Measurements from ENCODE around the gene GAS5. TPM values are rescaled to one million over a fixed set of nuclear protein-coding genes. Genes with fewer than 3 reads are reported as not detected.
"Not testable (repeated sequence)": the region's sequence is repeated elsewhere in the genome, so short reads cannot be mapped to it uniquely, and the experiment has no call there.

GAS5 gene
- polyA plus RNA-seq, 1 donor from 2014 or later, result 307 TPM

- peaks cover 1 to 5% (median 3%) of the 10 kb centered on the region in 3 donors for H3K4me1 Mint-ChIP-seq
- H3K4me3 Mint-ChIP-seq, result no peak overlapping the region
- H3K27ac Mint-ChIP-seq, result no peak overlapping the region
- H3K27me3 Mint-ChIP-seq, result no peaks in the 10 kb centered on the region
- H3K36me3 Mint-ChIP-seq, result peaks cover 23% of the 10 kb centered on the region
- H3K9me3 Mint-ChIP-seq, result no peaks in the 10 kb centered on the region
Measured at GRCh38 chr1:173884701-173885100, 16.9 kb upstream of the GAS5 start.

DNA sequence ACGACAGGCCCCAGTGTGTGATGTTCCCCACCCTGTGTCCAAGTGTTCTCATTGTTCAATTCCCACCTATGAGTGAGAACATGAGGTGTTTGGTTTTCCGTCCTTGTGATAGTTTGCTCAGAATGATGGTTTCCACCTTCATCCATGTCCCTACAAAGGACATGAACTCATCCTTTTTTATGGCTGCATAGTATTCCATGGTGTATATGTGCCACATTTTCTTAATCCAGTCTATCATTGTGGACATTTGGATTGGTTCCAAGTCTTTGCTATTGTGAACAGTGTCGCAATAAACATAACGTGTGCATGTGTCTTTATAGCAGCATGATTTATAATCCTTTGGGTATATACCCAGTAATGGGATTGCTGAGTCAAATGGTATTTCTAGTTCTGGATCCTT is 13.3 kb upstream of the GAS5 start:
- not testable (repeated sequence) for H3K27me3 Mint-ChIP-seq, H3K9me3 Mint-ChIP-seq, H3K4me3 Mint-ChIP-seq, H3K27ac Mint-ChIP-seq, H3K4me1 Mint-ChIP-seq
- peaks cover 13% of the 10 kb centered on the region for H3K36me3 Mint-ChIP-seq

- H3K9me3 Mint-ChIP-seq, result no peaks in the 10 kb centered on the region
- no peaks in the 10 kb centered on the region for H3K27me3 Mint-ChIP-seq
- H3K36me3 Mint-ChIP-seq, result peaks cover 13% of the 10 kb centered on the region
- peaks cover 0 to 7% (median 5%) of the 10 kb centered on the region in 3 donors for H3K4me1 Mint-ChIP-seq
- peak overlapping the region in 1 of 3 donors; percentile 2 for H3K27ac Mint-ChIP-seq
- no peak overlapping the region for H3K4me3 Mint-ChIP-seq
Measured at GRCh38 chr1:173878251-173878650, 10.5 kb upstream of the GAS5 start.

DNA sequence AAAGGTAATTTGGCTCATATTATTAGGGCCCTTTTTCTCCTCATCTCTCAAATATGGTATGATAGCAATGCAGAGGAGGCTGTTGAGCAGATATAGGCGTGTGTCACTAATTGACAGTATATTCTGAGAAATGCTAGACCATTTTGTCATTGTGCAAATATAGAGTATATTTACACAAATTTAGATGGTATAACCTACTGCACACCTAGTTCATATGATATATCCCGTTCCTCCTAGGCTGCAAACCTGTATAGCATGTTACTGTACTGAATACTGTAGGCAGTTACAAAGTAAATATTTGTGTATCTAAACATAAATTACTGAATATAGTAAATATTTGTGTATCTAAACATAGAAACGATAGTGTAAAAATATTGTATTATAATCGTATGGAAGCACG is 8.9 kb upstream of the GAS5 start:
- Mint-ChIP-seq H3K36me3 (peaks cover 14% of the 10 kb centered on the region), H3K4me3 (no peak overlapping the region), H3K4me1 (peaks cover 0 to 11% (median 10%) of the 10 kb centered on the region in 3 donors), H3K27me3 (no peaks in the 10 kb centered on the region), H3K27ac (peak overlapping the region in 1 of 3 donors; percentile 39), H3K9me3 (no peaks in the 10 kb centered on the region)

DNA sequence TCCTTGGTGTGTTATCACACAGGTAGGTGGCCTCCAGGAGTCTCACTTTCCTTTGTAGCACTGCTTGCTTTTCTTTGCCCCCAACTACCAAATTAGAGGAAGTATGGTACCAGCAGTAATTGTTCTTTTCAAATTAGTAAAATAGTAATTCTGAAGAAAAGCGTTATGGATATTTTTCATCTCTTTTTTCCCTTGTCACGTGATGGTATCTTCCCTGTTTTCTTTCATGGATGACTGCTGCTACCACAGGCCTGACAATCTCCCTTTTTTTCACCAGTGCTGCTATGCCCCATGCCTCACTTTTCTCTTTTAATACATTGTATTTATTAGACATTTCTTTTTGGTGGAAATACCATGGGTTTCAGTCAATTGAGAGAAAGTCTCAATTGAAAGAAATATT is 3.7 kb upstream of the GAS5 start:
- Mint-ChIP-seq H3K9me3 (no peaks in the 10 kb centered on the region), H3K27me3 (no peaks in the 10 kb centered on the region), H3K27ac (no peak overlapping the region), H3K36me3 (peaks cover 4% of the 10 kb centered on the region), H3K4me3 (peak overlapping the region in 2 of 4 donors; percentile 25 to 61), H3K4me1 (peaks cover 30 to 38% (median 38%) of the 10 kb centered on the region in 3 donors)

DNA sequence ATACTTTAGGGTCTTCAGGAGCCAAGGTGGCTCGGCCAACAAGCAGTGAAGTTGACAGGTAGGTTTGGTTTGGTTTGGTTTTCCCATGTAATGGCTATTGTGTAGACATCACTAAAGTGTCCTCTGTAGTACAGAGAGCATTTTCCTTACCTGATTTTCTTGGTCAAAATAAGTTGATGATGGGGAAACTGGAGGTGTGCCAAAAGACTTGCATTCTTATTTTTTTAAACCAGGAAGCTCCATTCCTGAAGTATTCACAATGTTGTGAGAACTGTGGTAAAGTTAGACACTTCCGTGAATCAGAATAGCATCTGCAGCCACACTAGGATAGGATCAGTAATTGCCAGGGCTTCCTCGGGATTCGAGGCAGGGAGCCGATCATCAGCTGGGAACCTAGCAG is 3.3 kb upstream of the GAS5 start:
- Mint-ChIP-seq H3K4me3 (peak overlapping the region in 2 of 4 donors; percentile 25 to 79), H3K27me3 (no peaks in the 10 kb centered on the region), H3K27ac (peak overlapping the region in 1 of 3 donors; percentile 89), H3K9me3 (no peaks in the 10 kb centered on the region), H3K4me1 (peaks cover 34 to 42% (median 42%) of the 10 kb centered on the region in 3 donors), H3K36me3 (peaks cover 4% of the 10 kb centered on the region)

- Mint-ChIP-seq H3K9me3 (no peaks in the 10 kb centered on the region), H3K27me3 (no peaks in the 10 kb centered on the region), H3K27ac (peak overlapping the region in 2 of 3 donors; percentile 86 to 89), H3K4me1 (peaks cover 40 to 48% (median 48%) of the 10 kb centered on the region in 3 donors), H3K36me3 (peaks cover 4% of the 10 kb centered on the region), H3K4me3 (peak overlapping the region in 3 of 4 donors; percentile 79 to 90 (median 81))
Measured at GRCh38 chr1:173870252-173871075, 2.7 kb upstream of the GAS5 start.

DNA sequence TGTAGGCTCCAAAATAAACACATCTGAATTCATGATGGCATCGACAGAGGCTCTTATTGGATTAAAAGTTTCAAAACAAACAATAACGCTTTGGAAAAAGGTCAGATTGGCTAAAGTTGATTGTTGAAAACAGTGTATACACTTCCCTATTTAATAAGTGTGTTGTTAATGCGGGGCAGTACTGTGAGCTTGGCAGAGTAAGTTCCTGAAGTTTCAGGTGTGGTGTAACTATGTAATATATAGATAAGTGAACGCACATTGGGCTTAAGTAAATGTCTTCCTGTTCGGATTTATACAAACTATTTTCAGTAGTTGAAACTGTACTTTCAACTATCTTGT is 1.2 kb upstream of the GAS5 start:
- H3K4me3 Mint-ChIP-seq, result peak overlapping the region; percentile 90 to 97 (median 96)
- H3K9me3 Mint-ChIP-seq, result no peaks in the 10 kb centered on the region
- peaks cover 3% of the 10 kb centered on the region for H3K36me3 Mint-ChIP-seq
- H3K4me1 Mint-ChIP-seq, result peaks cover 52 to 60% (median 55%) of the 10 kb centered on the region in 3 donors
- H3K27me3 Mint-ChIP-seq, result no peaks in the 10 kb centered on the region
- H3K27ac Mint-ChIP-seq, result peak overlapping the region; percentile 89 to 99 (median 94)

GRCh38 chr1:173868266-173869020 is 654 bp upstream of the GAS5 start, which contains the start of gene ZBTB37:
ZBTB37 (plus strand) TSS chr1:173868380; CDS start chr1:173870226, 1,846 bp downstream.
- Mint-ChIP-seq H3K27me3 (no peaks in the 10 kb centered on the region), H3K4me3 (peak within 1 kb of the TSS; percentile 90 to 97 (median 96)), H3K36me3 (peaks cover 3% of the 10 kb centered on the region), H3K27ac (peak within 1 kb of the TSS; percentile 89 to 99 (median 94)), H3K9me3 (no peaks in the 10 kb centered on the region), H3K4me1 (peaks cover 57 to 65% (median 59%) of the 10 kb centered on the region in 3 donors)

DNA sequence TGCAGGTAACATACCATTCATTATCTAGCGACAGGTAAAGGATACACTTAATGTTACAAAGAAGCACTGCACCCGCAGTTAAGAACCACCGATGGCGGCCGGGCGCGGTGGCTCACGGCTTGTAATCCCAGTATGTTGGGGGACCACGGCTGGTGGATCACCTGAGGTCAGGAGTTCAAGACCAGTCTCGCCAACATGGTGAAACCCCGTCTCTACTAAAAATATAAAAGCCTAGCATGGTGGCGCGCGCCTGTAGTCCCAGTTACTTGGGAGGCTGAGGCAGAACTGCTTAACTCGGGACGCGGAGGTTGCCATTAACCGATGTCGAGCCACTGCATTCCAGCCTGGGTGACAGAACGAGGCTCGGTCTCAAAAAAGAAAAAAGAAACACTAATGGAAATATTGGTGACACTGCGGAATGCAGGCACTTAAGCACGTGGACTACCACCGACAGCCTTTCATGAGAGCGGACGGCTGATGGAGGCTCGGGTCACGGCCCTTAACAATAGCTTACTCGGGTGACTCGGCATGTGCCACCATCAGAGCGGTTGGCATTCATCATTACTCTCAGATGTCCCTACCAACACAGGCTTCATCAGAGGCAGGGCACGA is 542 bp downstream of the GAS5 start:
- H3K27me3 Mint-ChIP-seq, result no peaks in the 10 kb centered on the region

DNA sequence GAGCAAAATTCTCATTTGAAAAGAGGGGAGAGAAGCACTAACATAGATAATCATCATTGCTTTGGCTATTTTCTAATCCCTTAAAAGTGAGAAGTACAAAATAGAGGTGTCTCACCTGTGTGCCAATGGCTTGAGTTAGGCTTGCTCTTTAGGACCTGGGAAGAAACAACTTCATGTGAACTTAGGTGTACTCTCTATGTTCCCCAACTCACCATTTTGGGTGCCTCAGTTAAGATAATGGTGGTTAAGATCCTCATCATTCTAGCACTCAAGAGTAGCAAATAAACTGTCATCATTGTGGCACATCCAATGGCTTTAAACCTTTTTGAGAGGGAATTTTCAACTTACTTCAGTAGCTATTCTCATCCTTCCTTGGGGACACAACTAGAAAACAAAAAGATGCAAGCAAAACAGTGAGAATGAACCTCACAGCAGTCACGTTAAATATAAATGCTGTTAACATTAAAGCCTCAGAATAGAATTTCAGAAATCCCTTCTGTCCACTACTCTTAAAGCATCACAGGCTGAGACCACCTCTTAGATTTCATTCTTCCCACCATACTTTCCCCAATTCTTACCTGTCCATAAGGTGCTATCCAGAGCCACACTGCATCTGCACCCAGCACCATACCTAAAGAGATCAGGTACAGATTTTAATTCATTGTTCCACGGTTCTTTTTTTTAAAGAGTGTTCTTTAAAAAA is 1.2 kb downstream of the GAS5 start:
- H3K4me3 Mint-ChIP-seq, result peak overlapping the region; percentile 90 to 97 (median 96)
- H3K27ac Mint-ChIP-seq, result peak overlapping the region; percentile 89 to 99 (median 94)
- H3K4me1 Mint-ChIP-seq, result peaks cover 54 to 63% (median 62%) of the 10 kb centered on the region in 3 donors
- no peaks in the 10 kb centered on the region for H3K9me3 Mint-ChIP-seq
- no peaks in the 10 kb centered on the region for H3K27me3 Mint-ChIP-seq
- H3K36me3 Mint-ChIP-seq, result no peaks in the 10 kb centered on the region

More for the DNA sequence above, 542 bp downstream of the GAS5 start:
- Mint-ChIP-seq H3K4me3 (peak overlapping the region; percentile 90 to 97 (median 96)), H3K27ac (peak overlapping the region; percentile 89 to 99 (median 94)), H3K36me3 (no peaks in the 10 kb centered on the region), H3K9me3 (no peaks in the 10 kb centered on the region), H3K4me1 (peaks cover 54 to 61% (median 60%) of the 10 kb centered on the region in 3 donors)

DNA sequence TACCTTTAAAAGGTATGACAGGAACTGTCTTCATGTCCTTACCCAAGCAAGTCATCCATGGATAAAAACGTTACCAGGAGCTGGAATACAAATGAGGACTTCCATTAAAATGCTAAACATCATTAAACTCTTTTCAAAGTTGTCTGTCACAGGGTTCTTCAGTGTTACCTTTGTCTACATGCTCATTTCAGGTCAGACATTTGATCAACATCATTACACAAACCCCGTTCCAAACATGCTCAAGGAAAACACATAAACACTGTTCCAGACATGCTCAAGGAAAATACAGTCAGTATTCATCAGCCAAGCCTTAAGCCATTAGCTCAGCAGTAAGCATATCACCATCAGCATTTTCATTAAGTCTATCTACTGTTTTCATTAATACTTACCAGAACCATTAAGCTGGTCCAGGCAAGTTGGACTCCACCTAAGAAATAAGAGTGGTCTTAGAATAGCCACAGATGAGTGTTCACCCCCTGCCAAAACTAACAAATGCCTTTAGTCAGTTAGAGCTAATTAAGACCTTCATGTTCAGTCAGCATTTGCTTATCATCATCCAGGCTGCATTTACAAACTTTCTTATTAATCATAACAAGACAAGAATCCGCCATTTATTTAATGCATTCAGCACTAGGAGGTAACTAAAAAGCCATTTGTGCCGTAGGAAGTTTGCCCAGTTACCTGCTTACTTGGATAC is 2.2 kb downstream of the GAS5 start:
- peak overlapping the region; percentile 80 to 97 (median 92) for H3K4me3 Mint-ChIP-seq
- H3K9me3 Mint-ChIP-seq, result no peaks in the 10 kb centered on the region
- H3K36me3 Mint-ChIP-seq, result no peaks in the 10 kb centered on the region
- peaks cover 48 to 58% (median 54%) of the 10 kb centered on the region in 3 donors for H3K4me1 Mint-ChIP-seq
- H3K27ac Mint-ChIP-seq, result peak overlapping the region; percentile 76 to 94 (median 89)
- H3K27me3 Mint-ChIP-seq, result no peaks in the 10 kb centered on the region

- peak overlapping the region; percentile 33 to 89 (median 69) for H3K27ac Mint-ChIP-seq
- no peaks in the 10 kb centered on the region for H3K36me3 Mint-ChIP-seq
- peaks cover 41 to 50% (median 45%) of the 10 kb centered on the region in 3 donors for H3K4me1 Mint-ChIP-seq
- no peaks in the 10 kb centered on the region for H3K27me3 Mint-ChIP-seq
- H3K9me3 Mint-ChIP-seq, result no peaks in the 10 kb centered on the region
- H3K4me3 Mint-ChIP-seq, result peak overlapping the region in 3 of 4 donors; percentile 26 to 80 (median 49)
Measured at GRCh38 chr1:173864179-173864867, 3.5 kb downstream of the GAS5 start.

Data from IgD-negative memory B cell (primary cell).